NCI-H146 (cell line): Measurements from ENCODE around the gene ADD3.
A peak's percentile ranks its signal among the peaks of the same experiment; 100 is the strongest.

ENCODE experiments used
- DNase-seq: peaks from one replicate; lab custom pipeline; 2025; lab: John Stamatoyannopoulos, UW

The ADD3 gene

GRCh38 chr10:110149259-110149658 is 141.5 kb downstream of the ADD3 start:
- DNase-seq: no peak

GRCh38 chr10:110150046-110150445 is 142.3 kb downstream of the ADD3 start:
- no peak for DNase-seq

GRCh38 chr10:110150981-110151380 is 143.2 kb downstream of the ADD3 start:
- DNase-seq: no peak

- peak; percentile 79 for DNase-seq
These were observed 143.7 kb downstream of the ADD3 start for GRCh38 chr10:110151467-110151866.

GRCh38 chr10:110151971-110152370 is 144.2 kb downstream of the ADD3 start:
- no peak for DNase-seq

GRCh38 chr10:110153396-110153795 is 145.6 kb downstream of the ADD3 start:
- no peak for DNase-seq

- no peak for DNase-seq
These were observed 148.3 kb downstream of the ADD3 start for GRCh38 chr10:110156046-110156445.

GRCh38 chr10:110158051-110159005 is 150.5 kb downstream of the ADD3 start:
- no peak for DNase-seq

- no peak for DNase-seq
These were observed 152.3 kb downstream of the ADD3 start for GRCh38 chr10:110160081-110160480.

GRCh38 chr10:110160522-110160921 is 152.7 kb downstream of the ADD3 start:
- DNase-seq: no peak

GRCh38 chr10:110162741-110163145 is 155.0 kb downstream of the ADD3 start:
- DNase-seq: no peak

GRCh38 chr10:110163192-110163773 is 155.5 kb downstream of the ADD3 start:
- peak; percentile 74 for DNase-seq

GRCh38 chr10:110163841-110164240 is 156.1 kb downstream of the ADD3 start:
- no peak for DNase-seq

- DNase-seq: no peak
These were observed 157.5 kb downstream of the ADD3 start for GRCh38 chr10:110165239-110165638.

- DNase-seq: no peak
These were observed 159.4 kb downstream of the ADD3 start for GRCh38 chr10:110167149-110167548.

- no peak for DNase-seq
These were observed 161.1 kb downstream of the ADD3 start for GRCh38 chr10:110168601-110169481.

GRCh38 chr10:110169586-110169985 is 161.8 kb downstream of the ADD3 start:
- DNase-seq: no peak

GRCh38 chr10:110170142-110170971 is 162.6 kb downstream of the ADD3 start:
- DNase-seq: no peak

GRCh38 chr10:110171032-110171431 is 163.2 kb downstream of the ADD3 start:
- no peak for DNase-seq

GRCh38 chr10:110172155-110172554 is 164.4 kb downstream of the ADD3 start:
- DNase-seq: no peak

GRCh38 chr10:110174201-110174600 is 166.4 kb downstream of the ADD3 start:
- DNase-seq: peak; percentile 72
